CD4-positive, alpha-beta T cell (primary cell): Measurements from ENCODE around the gene PQBP1. TPM values are rescaled to one million over a fixed set of nuclear protein-coding genes. Genes with fewer than 3 reads are reported as not detected.

ENCODE experiments used
- ATAC-seq: fragments of 200-7000 bp; cut with Tn5 transposase; one replicate; pipeline ENCODE4 v1.10.0; 2022; ENCODE audit warnings: mild to moderate bottlenecking; ENCODE audit not compliant: poor library complexity
- CTCF ChIA-PET: fragments of 350-600 bp; sonication (Branson Sonifier 250); formaldehyde crosslinking; loops from one replicate; lab custom pipeline; 2021; ENCODE audit warnings: antibody characterized with exemption, inconsistent platforms; lab: Charles Lee
- POLR2A ChIA-PET: fragments of 350-600 bp; sonication (Branson Sonifier 250); formaldehyde crosslinking; loops from one replicate; lab custom pipeline; 2021; ENCODE audit warnings: antibody characterized with exemption, inconsistent platforms; lab: Charles Lee
- DNase-seq, 14 experiments: peaks; one replicate each; pipeline ENCODE4 v3.0.0-alpha.2; 2013 to 2020; ENCODE audit warnings: mixed read lengths in 2 of 14
- H3K27ac ChIP-seq, 2 donors: one replicate each; pipeline versions ENCODE4 v1.5.1 to v1.7.0; 2013; ENCODE audit warnings: low read length in 2 of 2, low read depth in 1 of 2, mild to moderate bottlenecking in 1 of 2
- H3K27me3 ChIP-seq, 2 experiments: 1 replicate in 1 of 2; 2 replicates in 1 of 2; pipeline versions ENCODE4 v1.6.1 to v1.7.0; 2013; ENCODE audit warnings: low read length in 2 of 2, control low read depth in 1 of 2, mild to moderate bottlenecking in 1 of 2, moderate library complexity in 1 of 2; ENCODE audit not compliant: insufficient read depth in 2 of 2, control insufficient read depth in 1 of 2
- H3K36me3 ChIP-seq: one replicate; pipeline ENCODE4 v1.6.1; 2013; ENCODE audit warnings: low read length, control low read depth; ENCODE audit not compliant: insufficient read depth
- H3K4me1 ChIP-seq: one replicate; pipeline ENCODE4 v1.6.1; 2013; ENCODE audit warnings: low read length, control low read depth; ENCODE audit not compliant: insufficient read depth
- H3K4me3 ChIP-seq: one replicate; pipeline ENCODE4 v1.5.1; 2013; ENCODE audit warnings: mild to moderate bottlenecking, low read length, moderate library complexity
- H3K9me3 ChIP-seq, 2 experiments: 1 replicate in 1 of 2; 2 replicates in 1 of 2; pipeline versions ENCODE4 v1.6.1 to v1.7.0; 2013; ENCODE audit warnings: low read length in 2 of 2, mild to moderate bottlenecking in 2 of 2, control low read depth in 1 of 2, moderate library complexity in 1 of 2; ENCODE audit not compliant: control insufficient read depth in 1 of 2, insufficient read depth in 1 of 2
- H3K27ac Mint-ChIP-seq: one replicate; pipeline ENCODE4 v1.8.0; 2020; ENCODE audit warnings: mixed read lengths
- H3K27me3 Mint-ChIP-seq: one replicate; pipeline ENCODE4 v1.8.0; 2021; ENCODE audit warnings: mixed read lengths
- H3K36me3 Mint-ChIP-seq: one replicate; pipeline ENCODE4 v1.8.0; 2021; ENCODE audit warnings: low read depth, mixed read lengths
- H3K4me1 Mint-ChIP-seq: one replicate; pipeline ENCODE4 v1.8.0; 2021; ENCODE audit warnings: low read depth, mixed read lengths
- H3K4me3 Mint-ChIP-seq: one replicate; pipeline ENCODE4 v1.8.0; 2020; ENCODE audit warnings: mild to moderate bottlenecking, mixed read lengths
- H3K9me3 Mint-ChIP-seq: one replicate; pipeline ENCODE4 v1.8.0; 2020; ENCODE audit warnings: mixed read lengths
- CTCF ChIP-seq: fragments of 200-600 bp; IDR thresholded peaks from one replicate; pipeline ENCODE4 v1.8.0; 2022; ENCODE audit warnings: antibody characterized with exemption, mild to moderate bottlenecking
- intact Hi-C, 2 experiments: fragments of 100-400 bp; cut with DNase I in 1 of 2; cut with micrococcal nuclease in 1 of 2; formaldehyde crosslinking; loops; one replicate each; pipeline versions ENCODE4 v1.15.1 to v1.9.0; 2023 to 2025; cut with DNase I, micrococcal nuclease
- total RNA-seq, 174 experiments: library from RNA in 2 of 174; stranded (reverse) in 2 of 174; gene quantifications; one replicate each; pipeline ENCODE4 v1.2.3 and lab custom pipeline; 2021 to 2026

The PQBP1 gene
- total RNA-seq, 2 experiments from 2014 or later = 73.0 to 76.6 TPM

- peaks cover 81% of the 10 kb centered on the region for H3K36me3 Mint-ChIP-seq
- CTCF ChIA-PET = interaction anchor here (2.7 to 4.0 kb wide), 2 partner anchors 19 to 26 kb away, joined by 8 to 15 read pairs; no protein-coding TSS in a partner anchor
Observed at GRCh38 chrX:48918301-48918642, 20.5 kb downstream of the PQBP1 start.

GRCh38 chrX:48918643-48919340, 21.1 kb downstream of the PQBP1 start, which contains the start of gene PIM2:
PIM2 (minus strand) TSS chrX:48919024; CDS start chrX:48918834, 190 bp downstream.
- Mint-ChIP-seq H3K27ac (peak within 1 kb of the TSS; percentile 95), H3K27me3 (no peaks in the 10 kb centered on the region), H3K4me1 (peaks cover 50% of the 10 kb centered on the region), H3K9me3 (no peaks in the 10 kb centered on the region), H3K4me3 (peak within 1 kb of the TSS; percentile 98), H3K36me3 (peaks cover 78% of the 10 kb centered on the region)
- CTCF ChIA-PET = interaction anchor here (2.6 to 4.0 kb wide), 3 partner anchors 18 to 27 kb away, joined by 8 to 15 read pairs (median 10); no protein-coding TSS in a partner anchor
- Histone ChIP-seq H3K4me1 (peaks cover 69% of the 10 kb centered on the region), H3K4me3 (peak within 1 kb of the TSS; percentile 89), H3K36me3 (peaks cover 56% of the 10 kb centered on the region), H3K27ac (peak within 1 kb of the TSS; percentile 71 to 94), H3K27me3 (no peaks in the 10 kb centered on the region), H3K9me3 (no peaks in the 10 kb centered on the region)
- DNase-seq (peak; percentile 83 to 97 (median 91)), ATAC-seq (peak; percentile 71)
- intact Hi-C loops = loop anchor here (5.0 to 10.0 kb wide), 4 partner anchors 39 to 1264 kb away; partner anchors contain the start of genes ELK1 (in 1 of the 2), OTUD5 (in 1 of the 2) and UXT (in 1 of the 2)
- POLR2A ChIA-PET = interaction anchor here (1.0 to 11.7 kb wide), 11 partner anchors 9 to 345 kb away, joined by 3 to 335 read pairs (median 7); partner anchors contain the start of genes HDAC6, OTUD5, PQBP1 and RBM3
- TF ChIP-seq CTCF = no peak

More at GRCh38 chrX:48918301-48918642, 20.5 kb downstream of the PQBP1 start:
- ATAC-seq (no peak), DNase-seq (no peak)
- Histone ChIP-seq H3K36me3 (peaks cover 56% of the 10 kb centered on the region), H3K9me3 (no peaks in the 10 kb centered on the region), H3K27ac (peak overlapping the region; percentile 60 to 80), H3K4me3 (peak overlapping the region; percentile 89), H3K4me1 (peaks cover 69% of the 10 kb centered on the region), H3K27me3 (no peaks in the 10 kb centered on the region)
- Mint-ChIP-seq H3K27ac (peak overlapping the region; percentile 95), H3K4me1 (peaks cover 54% of the 10 kb centered on the region), H3K27me3 (no peaks in the 10 kb centered on the region), H3K9me3 (no peaks in the 10 kb centered on the region), H3K4me3 (peak overlapping the region; percentile 98)
- POLR2A ChIA-PET = interaction anchor here (1.5 to 11.7 kb wide), 3 partner anchors 22 to 40 kb away, joined by 7 to 335 read pairs (median 22); partner anchors contain the start of gene OTUD5
- TF ChIP-seq CTCF = no peak
- intact Hi-C loops = loop anchor here (5.0 to 10.0 kb wide), 4 partner anchors 39 to 1263 kb away; partner anchors contain the start of genes ELK1 (in 1 of the 2), OTUD5 (in 1 of the 2) and UXT (in 1 of the 2)

- Mint-ChIP-seq H3K4me3 (peak overlapping the region; percentile 98), H3K27ac (peak overlapping the region; percentile 95), H3K4me1 (peaks cover 48% of the 10 kb centered on the region), H3K27me3 (no peaks in the 10 kb centered on the region), H3K36me3 (peaks cover 78% of the 10 kb centered on the region), H3K9me3 (no peaks in the 10 kb centered on the region)
- peaks cover 69% of the 10 kb centered on the region for H3K4me1 ChIP-seq
- peak overlapping the region; percentile 71 to 94 for H3K27ac ChIP-seq
- POLR2A ChIA-PET = interaction anchor here (1.0 to 11.7 kb wide), 12 partner anchors 8 to 345 kb away, joined by 3 to 335 read pairs (median 7); partner anchors contain the start of genes HDAC6, OTUD5, PQBP1 and RBM3
- no peaks in the 10 kb centered on the region for H3K27me3 ChIP-seq
- CTCF ChIA-PET = interaction anchor here (0.8 to 2.6 kb wide), 2 partner anchors 18 to 19 kb away, joined by 3 to 10 read pairs; no protein-coding TSS in a partner anchor
- TF ChIP-seq CTCF = no peak
- intact Hi-C loops = loop anchor here (5.0 to 10.0 kb wide), 4 partner anchors 38 to 1265 kb away; partner anchors contain the start of genes ELK1 (in 1 of the 2), OTUD5 (in 1 of the 2) and UXT (in 1 of the 2)
- peak in 11 of 14 experiments; percentile 26 to 69 (median 46) for DNase-seq
- peak overlapping the region; percentile 89 for H3K4me3 ChIP-seq
- H3K9me3 ChIP-seq = no peaks in the 10 kb centered on the region
- peaks cover 56% of the 10 kb centered on the region for H3K36me3 ChIP-seq
- peak; percentile 8 for ATAC-seq
Observed at GRCh38 chrX:48919360-48919841, 21.7 kb downstream of the PQBP1 start.
